Measurements from ENCODE around the gene TERB1.

Gene TERB1

DNA sequence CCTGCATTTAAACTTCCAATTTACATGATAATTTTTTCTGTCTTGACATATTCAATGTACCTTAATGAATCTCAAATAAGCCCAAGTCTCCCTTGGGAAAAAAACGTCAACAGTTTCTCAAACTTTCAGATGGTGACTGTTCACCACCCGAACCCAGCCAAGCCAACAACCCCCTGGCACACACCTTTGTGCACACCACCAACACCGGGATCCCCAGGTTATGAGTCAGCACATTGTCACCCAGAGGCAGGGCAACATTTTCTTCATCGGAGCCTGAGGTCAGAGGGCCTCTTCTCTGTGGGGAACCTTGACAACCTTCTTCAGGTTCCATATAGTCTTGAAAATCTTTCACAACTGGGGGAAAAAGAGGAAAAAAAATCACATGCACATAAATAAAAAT, 65.5 kb downstream of the TERB1 start:
- DNase-seq (ENCODE audit: low spot score), result no peak
- TF ChIP-seq, protein P1, sequence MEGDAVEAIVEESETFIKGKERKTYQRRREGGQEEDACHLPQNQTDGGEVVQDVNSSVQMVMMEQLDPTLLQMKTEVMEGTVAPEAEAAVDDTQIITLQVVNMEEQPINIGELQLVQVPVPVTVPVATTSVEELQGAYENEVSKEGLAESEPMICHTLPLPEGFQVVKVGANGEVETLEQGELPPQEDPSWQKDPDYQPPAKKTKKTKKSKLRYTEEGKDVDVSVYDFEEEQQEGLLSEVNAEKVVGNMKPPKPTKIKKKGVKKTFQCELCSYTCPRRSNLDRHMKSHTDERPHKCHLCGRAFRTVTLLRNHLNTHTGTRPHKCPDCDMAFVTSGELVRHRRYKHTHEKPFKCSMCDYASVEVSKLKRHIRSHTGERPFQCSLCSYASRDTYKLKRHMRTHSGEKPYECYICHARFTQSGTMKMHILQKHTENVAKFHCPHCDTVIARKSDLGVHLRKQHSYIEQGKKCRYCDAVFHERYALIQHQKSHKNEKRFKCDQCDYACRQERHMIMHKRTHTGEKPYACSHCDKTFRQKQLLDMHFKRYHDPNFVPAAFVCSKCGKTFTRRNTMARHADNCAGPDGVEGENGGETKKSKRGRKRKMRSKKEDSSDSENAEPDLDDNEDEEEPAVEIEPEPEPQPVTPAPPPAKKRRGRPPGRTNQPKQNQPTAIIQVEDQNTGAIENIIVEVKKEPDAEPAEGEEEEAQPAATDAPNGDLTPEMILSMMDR (IDR thresholded peaks at IDR 0.05; ENCODE audit: extremely low read depth, insufficient read depth, missing control alignments), result no peak
- in situ Hi-C loops (cut with MboI; ENCODE audit: low pct_unique_long_range_greater_than_20kb, low sequenced_read_pairs, unreplicated experiment), result loop anchor here (25.0 kb wide), 1 partner anchor 324 kb away; no protein-coding TSS in a partner anchor

DNA sequence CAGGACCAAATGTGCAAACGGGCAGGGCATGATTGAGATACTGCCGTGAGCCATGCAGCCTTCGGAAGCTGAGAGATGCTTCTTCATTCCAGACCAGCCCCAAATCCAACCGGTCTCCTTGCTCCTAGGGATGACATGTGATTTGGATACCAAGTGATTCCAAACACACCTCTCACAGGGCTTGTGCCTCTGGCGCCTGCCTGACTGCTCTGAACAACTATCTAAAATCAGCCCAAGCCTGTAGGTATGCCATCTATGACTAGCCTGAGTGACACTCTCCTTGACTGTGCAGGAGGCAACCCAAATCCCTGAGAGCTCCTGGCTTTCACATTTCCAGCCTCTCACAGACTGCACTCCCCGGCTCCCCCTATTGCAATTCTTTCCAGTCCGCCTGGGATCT, 70.3 kb downstream of the TERB1 start:
- TF ChIP-seq, protein P1 (IDR thresholded peaks at IDR 0.05; ENCODE audit: extremely low read depth, insufficient read depth, missing control alignments), result no peak
- in situ Hi-C loops (cut with MboI; ENCODE audit: low pct_unique_long_range_greater_than_20kb, low sequenced_read_pairs, unreplicated experiment), result loop anchor here (25.0 kb wide), 1 partner anchor 319 kb away; no protein-coding TSS in a partner anchor
- DNase-seq (ENCODE audit: low spot score), result no peak

DNA sequence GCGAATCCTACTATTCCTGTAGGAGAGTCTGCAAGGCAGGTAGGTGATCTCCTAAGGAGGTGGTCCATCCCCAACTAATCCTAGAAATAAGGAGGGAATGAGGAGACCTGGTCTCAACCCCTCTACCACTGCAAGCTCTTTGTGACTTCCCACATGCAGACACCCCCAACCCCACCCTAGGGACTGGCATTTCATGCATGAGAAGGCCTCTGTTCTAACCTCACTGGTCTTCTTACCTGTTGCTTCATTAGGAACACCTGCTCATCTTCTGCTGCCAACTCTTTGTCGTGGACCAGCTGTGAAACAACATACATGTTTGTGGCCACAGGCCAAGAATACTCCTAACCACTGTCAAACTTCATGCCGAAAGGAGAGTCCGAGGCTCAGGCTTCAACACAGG, 72.6 kb downstream of the TERB1 start:
- in situ Hi-C loops (cut with MboI; ENCODE audit: low pct_unique_long_range_greater_than_20kb, low sequenced_read_pairs, unreplicated experiment), result loop anchor here (25.0 kb wide), 1 partner anchor 317 kb away; no protein-coding TSS in a partner anchor
- TF ChIP-seq, protein P1 (IDR thresholded peaks at IDR 0.05; ENCODE audit: extremely low read depth, insufficient read depth, missing control alignments), result no peak
- no peak for DNase-seq (ENCODE audit: low spot score)

DNA sequence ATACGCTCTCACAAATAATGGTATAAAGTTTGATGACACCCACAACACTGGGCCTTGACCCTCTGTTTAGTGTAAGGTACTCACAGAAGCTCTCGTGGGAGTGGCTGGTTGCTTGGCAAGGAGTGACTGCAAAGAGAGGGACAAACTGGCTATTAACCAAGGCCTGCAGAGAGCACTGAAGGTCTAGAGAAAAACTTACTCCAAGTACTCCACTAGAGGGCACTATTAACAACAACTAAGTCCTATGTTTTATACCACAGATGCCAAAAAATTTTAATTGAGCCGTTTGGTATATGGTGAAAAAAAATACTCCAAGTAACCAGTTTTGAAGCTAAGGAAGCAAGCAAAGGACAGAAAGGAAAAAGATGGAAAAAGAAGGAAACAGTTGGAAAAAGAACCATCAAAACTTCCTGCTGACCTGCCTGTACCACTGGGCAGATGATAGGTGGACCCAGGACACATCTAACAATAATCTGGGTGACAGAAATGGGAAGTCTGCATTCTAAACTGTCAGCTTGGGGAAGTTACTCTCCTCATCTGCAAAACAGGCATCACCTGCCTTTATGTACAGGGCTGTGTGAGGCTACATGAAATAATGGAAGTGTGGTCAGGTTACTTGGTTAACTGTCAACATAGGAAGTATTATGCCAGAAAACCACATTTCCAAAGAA, 73.1 kb downstream of the TERB1 start:
- TF ChIP-seq, protein P1 (IDR thresholded peaks at IDR 0.05; ENCODE audit: extremely low read depth, insufficient read depth, missing control alignments), result peak; percentile 60

DNA sequence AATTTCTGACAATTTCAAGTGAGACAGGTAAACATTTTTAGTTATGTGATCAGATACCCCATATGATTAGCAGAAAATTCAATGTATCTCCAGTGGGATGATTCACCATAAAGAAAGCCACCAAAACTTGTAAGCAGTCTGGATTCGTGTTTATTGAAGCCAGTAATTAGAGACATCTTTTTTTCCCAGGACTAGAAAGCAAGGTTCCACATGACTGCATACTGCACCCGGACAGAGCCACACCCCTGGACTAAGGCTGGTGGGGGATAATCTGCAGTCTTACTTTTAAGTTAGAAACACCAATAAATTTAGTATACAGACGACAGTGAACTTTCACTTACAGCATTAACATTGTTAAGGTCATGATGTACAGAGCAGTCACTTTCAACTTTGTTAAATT, 80.6 kb downstream of the TERB1 start:
- no peak for DNase-seq (ENCODE audit: low spot score)
- TF ChIP-seq, protein P1 (IDR thresholded peaks at IDR 0.05; ENCODE audit: extremely low read depth, insufficient read depth, missing control alignments), result no peak
- in situ Hi-C loops (cut with MboI; ENCODE audit: low pct_unique_long_range_greater_than_20kb, low sequenced_read_pairs, unreplicated experiment), result no loop called here

More for the DNA sequence above, 73.1 kb downstream of the TERB1 start:
- peak; percentile 60 for DNase-seq (ENCODE audit: low spot score)
- in situ Hi-C loops (cut with MboI; ENCODE audit: low pct_unique_long_range_greater_than_20kb, low sequenced_read_pairs, unreplicated experiment), result loop anchor here (25.0 kb wide), 1 partner anchor 316 kb away; no protein-coding TSS in a partner anchor

DNA sequence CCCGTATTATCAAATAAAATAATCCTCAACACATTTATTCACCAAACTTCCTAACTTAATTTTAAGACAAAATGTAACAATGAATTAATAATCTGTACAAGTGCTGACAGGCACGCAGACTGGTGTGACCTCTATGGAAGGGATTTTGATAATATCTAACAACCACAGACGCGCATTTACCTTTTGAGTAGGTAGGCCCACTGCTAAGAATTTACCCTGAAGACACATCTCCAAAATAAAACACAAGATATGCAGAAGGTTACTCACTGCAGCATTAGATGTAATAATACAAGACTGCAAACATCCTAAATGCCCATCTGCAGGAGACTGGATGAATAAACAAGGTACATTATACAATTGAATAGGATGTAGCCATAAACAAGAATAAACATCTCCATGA, 82.1 kb downstream of the TERB1 start:
- no peak for DNase-seq (ENCODE audit: low spot score)
- TF ChIP-seq, protein P1 (IDR thresholded peaks at IDR 0.05; ENCODE audit: extremely low read depth, insufficient read depth, missing control alignments), result no peak
- in situ Hi-C loops (cut with MboI; ENCODE audit: low pct_unique_long_range_greater_than_20kb, low sequenced_read_pairs, unreplicated experiment), result no loop called here

Data from GM13977 (cell line).